ENCODE data around the gene IL17C. TPM values are rescaled to one million over a fixed set of nuclear protein-coding genes. Genes with fewer than 3 reads are reported as not detected.

IL17C gene
- total and polyA plus RNA-seq, 2 of the 8 experiments (the other 6 are each of a cell fraction or from before 2014, with no cell fraction given) = 1.1 to 1.9 TPM

DNA sequence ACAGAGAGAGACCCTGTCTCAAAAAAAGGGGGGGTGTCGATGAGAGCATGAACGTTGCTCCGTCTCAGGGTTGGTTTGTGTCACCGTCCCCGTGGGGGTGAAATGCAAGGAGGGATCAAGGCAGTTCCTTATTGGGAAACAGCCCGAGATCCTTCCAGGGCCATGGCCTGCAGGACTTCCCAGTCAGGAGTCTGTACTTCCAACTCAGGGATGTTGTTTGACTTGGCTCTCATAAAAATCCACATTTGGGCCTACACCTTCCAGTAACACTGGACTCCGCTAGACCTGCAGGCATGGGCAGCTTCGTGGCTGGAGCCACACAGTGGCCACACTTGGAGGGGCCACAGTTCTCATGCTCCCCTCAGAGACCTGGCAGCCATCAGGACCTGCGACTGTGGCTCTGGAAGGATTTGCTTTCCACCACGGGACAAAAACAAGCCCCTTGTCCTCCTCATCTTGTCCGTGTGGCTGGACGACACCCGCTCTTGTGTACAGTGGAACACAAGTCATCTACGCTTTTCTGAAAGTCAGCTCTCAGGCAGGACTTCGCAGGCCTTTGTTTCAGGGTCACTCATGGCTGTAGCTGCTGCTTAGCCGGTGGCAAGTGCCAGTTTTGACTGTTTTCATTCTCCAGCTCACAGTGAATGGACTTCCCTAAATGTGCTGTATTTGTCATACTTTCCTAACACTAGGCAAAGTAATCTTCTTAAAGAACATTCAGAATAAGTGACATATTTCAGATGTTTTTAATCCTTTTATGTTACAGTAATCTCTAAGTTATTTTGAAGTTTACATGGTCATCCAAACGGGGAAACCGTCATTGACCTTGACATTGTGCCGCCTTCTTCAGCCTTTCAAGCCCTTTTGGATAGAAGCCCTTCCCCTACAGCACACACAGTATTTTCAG, 24.2 kb upstream of the IL17C start:
- no peak overlapping the region for H3K4me2 ChIP-seq (ENCODE audit: insufficient read depth in 1 of 2, low read depth in 2 of 2, low read length in 2 of 2)
- H3K27ac ChIP-seq (ENCODE audit: low read depth, low read length) = no peak overlapping the region
- no peak overlapping the region for H3K14ac ChIP-seq (ENCODE audit: insufficient read length)
- peaks cover 5% of the 10 kb centered on the region; the same call in 1 of the 2 replicates for H3K23me2 ChIP-seq (ENCODE audit: low read depth, low read length)
- no peak overlapping the region for H3K56ac ChIP-seq (replicated peaks; ENCODE audit: insufficient read length, low read depth, low read length)
- H3K23ac ChIP-seq (ENCODE audit: insufficient read length) = no peak overlapping the region
- H3K79me2 ChIP-seq (ENCODE audit: control insufficient read depth in 1 of 2, insufficient read depth in 2 of 2, low read length in 2 of 2) = peaks cover 0 to 15% of the 10 kb centered on the region in 2 experiments; a peak in 1 of 4 replicates
- no peak overlapping the region for H2BK15ac ChIP-seq (ENCODE audit: low read length)
- ChIA-PET POLR2A (ENCODE audit: partially characterized antibody) (no interaction called here), CTCF (ENCODE audit: partially characterized antibody) (interaction anchor here (1.6 to 6.1 kb wide), 2 partner anchors 14 to 58 kb away, joined by 5 to 89 read pairs; no protein-coding TSS in a partner anchor)
- peaks cover 20 to 30% of the 10 kb centered on the region in 2 experiments for H4K20me1 ChIP-seq (replicated peaks in 1 of 2; ENCODE audit: control insufficient read depth in 1 of 2, insufficient read depth in 2 of 2, low read length in 2 of 2)
- FAIRE-seq (no peak), DNase-seq (ENCODE audit: low read depth in 1 of 2, low spot score in 2 of 2) (no peak)
- H4K8ac ChIP-seq (ENCODE audit: extremely low read depth, insufficient read depth, low read length) = no peak overlapping the region
- peaks cover 19% of the 10 kb centered on the region for H3K79me1 ChIP-seq (ENCODE audit: low read depth, low read length)
- 92% methylated on average over 19 of the region's 19 CpGs; no CpG with 5 or more reads in 1 of the 2 experiments for WGBS, 2 experiments (ENCODE audit: extremely low coverage in 1 of 2, insufficient coverage in 1 of 2, insufficient read length in 1 of 2, insufficient replicate concordance in 2 of 2, low coverage in 1 of 2, low lambda C conversion rate in 2 of 2, missing lambda C conversion rate in 1 of 2)
- H3K36me3 ChIP-seq (ENCODE audit: control insufficient read depth in 2 of 4, insufficient read depth in 4 of 4, low read length in 3 of 4) = peaks cover 0 to 8% (median 4%) of the 10 kb centered on the region in 4 experiments; a peak in 5 of 8 replicates
- no peaks in the 10 kb centered on the region for H3K9me3 ChIP-seq (ENCODE audit: insufficient read depth in 2 of 2, low read depth in 1 of 2, low read length in 1 of 2)
- no peak overlapping the region for H2BK120ac ChIP-seq (replicated peaks; ENCODE audit: low read depth, low read length)
- no peak overlapping the region for H4K5ac ChIP-seq (ENCODE audit: insufficient read length, low read depth, low read length)
- peaks cover 0 to 10% (median 7%) of the 10 kb centered on the region in 4 experiments; a peak in 3 of 7 replicates for H3K4me1 ChIP-seq (replicated peaks in 1 of 4; ENCODE audit: control insufficient read depth in 3 of 4, insufficient read depth in 4 of 4, low read length in 3 of 4)
- H3K4me3 ChIP-seq (ENCODE audit: extremely low read depth in 1 of 4, insufficient read depth in 2 of 4, low read depth in 3 of 4, low read length in 4 of 4) = no peak overlapping the region
- H3K9ac ChIP-seq (replicated peaks in 1 of 4; ENCODE audit: extremely low read depth in 1 of 4, low read depth in 3 of 4, low read length in 3 of 4) = no peak overlapping the region; a peak in 1 of 7 replicates
- no peak overlapping the region for H3K18ac ChIP-seq (ENCODE audit: extremely low read depth, low read length)
- no peak overlapping the region for H2BK12ac ChIP-seq (ENCODE audit: low read depth, low read length)
- no peak overlapping the region for H2BK5ac ChIP-seq (ENCODE audit: low read depth, low read length)
- no peak overlapping the region for H2AFZ ChIP-seq (ENCODE audit: low read length)
- no peak overlapping the region for H3K4ac ChIP-seq (replicated peaks; ENCODE audit: insufficient read length, low read depth, low read length)
- no peaks in the 10 kb centered on the region for H3K27me3 ChIP-seq (replicated peaks in 1 of 4; ENCODE audit: control insufficient read depth in 3 of 4, extremely low read depth in 1 of 4, insufficient read depth in 3 of 4, low read length in 3 of 4)
- H2AK5ac ChIP-seq (ENCODE audit: low read depth, low read length) = no peak overlapping the region
- H4K91ac ChIP-seq (replicated peaks; ENCODE audit: insufficient read length, low read length) = no peak overlapping the region
- TF ChIP-seq POU5F1 (IDR thresholded peaks at IDR 0.05; ENCODE audit: low read depth, low read length) (no peak), BACH1 (IDR thresholded peaks at IDR 0.05; ENCODE audit: low read length) (no peak), CREB1 (IDR thresholded peaks at IDR 0.05) (no peak), TAF1 (IDR thresholded peaks at IDR 0.05; ENCODE audit: low read depth, low read length) (no peak), MAFK (IDR thresholded peaks at IDR 0.05; ENCODE audit: low read depth, low read length) (no peak), NANOG (IDR thresholded peaks at IDR 0.05; ENCODE audit: insufficient read depth, low read depth, low read length, poor library complexity, severe bottlenecking) (no peak), EGR1 (IDR thresholded peaks at IDR 0.05; ENCODE audit: borderline replicate concordance, low read depth, low read length) (no peak)
- no peak overlapping the region for H2BK20ac ChIP-seq (ENCODE audit: low read length)

Data from H1 (cell line).